K562 (cell line): ENCODE results near the gene PDE6B. TPM values are rescaled to one million over a fixed set of nuclear protein-coding genes. Genes with fewer than 3 reads are reported as not detected.
A peak's percentile ranks its signal among the peaks of the same experiment; 100 is the strongest.

Source experiments
- ATAC-seq: fragments of 200-7000 bp; cut with Tn5 transposase; 3 replicates; pipeline ENCODE4 v1.9.1; 2020; ENCODE audit warnings: moderate library complexity
- BruUV-seq: library from RNA; stranded (reverse); fragments of 400-500 nt; replicated peaks from 2 replicates; lab custom pipeline; 2021; lab: Mats Ljungman, UMichigan
- CTCF ChIA-PET: fragments of 300-600 bp; formaldehyde crosslinking; extraction: SDS; loops from one replicate; lab custom pipeline; 2021; ENCODE audit warnings: low intra/inter-chr PET ratio; lab: Yijun Ruan, JAX
- POLR2A ChIA-PET: fragments of 300-600, 350-650 bp; sonication (Branson Sonifier 250); formaldehyde crosslinking; extraction: SDS; loops from one replicate; lab custom pipeline; 2021; ENCODE audit warnings: antibody characterized with exemption, inconsistent platforms; lab: Yijun Ruan, JAX
- DNase-seq, 4 experiments: peaks; one replicate each; pipeline versions ENCODE4 v3.0.0 to v3.0.0-alpha.2; 2011 to 2018; ENCODE audit warnings: low spot score in 3 of 4, mixed read lengths in 3 of 4; ENCODE audit errors: extremely low read depth in 1 of 4
- FAIRE-seq: peaks from 2 replicates; lab custom pipeline; 2011; peaks lifted over from hg19 to GRCh38; lab: Jason Lieb, UNC
- H2AFZ ChIP-seq: 2 replicates; pipeline ENCODE4 v1.6.0; 2011; ENCODE audit warnings: low read depth, low read length, control low read depth, inconsistent platforms
- H3K27ac ChIP-seq: fragments of 200-600 bp; 3 replicates; pipeline ENCODE4 v1.8.0; 2011; ENCODE audit warnings: low read depth, mild to moderate bottlenecking, control low read depth, inconsistent platforms, low read length, moderate library complexity, mixed read lengths; ENCODE audit errors: extremely low read depth
- H3K27me3 ChIP-seq, 2 experiments: fragments of 300-600 bp in 1 of 2; 2 replicates in 1 of 2; 3 replicates in 1 of 2; pipeline versions ENCODE4 v1.6.0 to v1.8.0; 2011; ENCODE audit warnings: inconsistent platforms in 2 of 2, low read length in 2 of 2, mild to moderate bottlenecking in 1 of 2, mixed read lengths in 1 of 2, moderate library complexity in 1 of 2; ENCODE audit not compliant: control insufficient read depth in 2 of 2, insufficient read depth in 2 of 2
- H3K36me3 ChIP-seq: fragments of 300-600 bp; 3 replicates; pipeline ENCODE4 v1.8.0; 2011; ENCODE audit warnings: mild to moderate bottlenecking, low read length, inconsistent platforms; ENCODE audit not compliant: control insufficient read depth, insufficient read depth
- H3K4me1 ChIP-seq, 2 experiments: fragments of 200-600 bp in 1 of 2; replicated peaks in 1 of 2; 2 replicates in 1 of 2; 3 replicates in 1 of 2; pipeline versions ENCODE4 v1.5.1 to v1.8.0; 2011; ENCODE audit warnings: inconsistent platforms in 2 of 2, low read length in 2 of 2, mild to moderate bottlenecking in 1 of 2, mixed read lengths in 1 of 2, moderate library complexity in 1 of 2; ENCODE audit not compliant: control insufficient read depth in 2 of 2, insufficient read depth in 2 of 2
- H3K4me2 ChIP-seq: 2 replicates; pipeline ENCODE4 v1.6.1; 2011; ENCODE audit warnings: low read length, control low read depth, inconsistent platforms, mixed read lengths; ENCODE audit not compliant: insufficient read depth
- H3K4me3 ChIP-seq: fragments of 200-600 bp; sonication (generic), shearing (Covaris generic); 2 replicates; pipeline ENCODE4 v1.5.1; 2016; ENCODE audit warnings: control low read depth, inconsistent platforms
- H3K79me2 ChIP-seq: fragments of 200-600 bp; 3 replicates; pipeline ENCODE4 v1.8.0; 2011; ENCODE audit warnings: low read length, inconsistent platforms; ENCODE audit not compliant: control insufficient read depth, insufficient read depth
- H3K9ac ChIP-seq, 2 experiments: 2 replicates each; pipeline versions ENCODE4 v1.6.0 to v1.6.1; 2011; ENCODE audit warnings: low read depth in 2 of 2, low read length in 2 of 2, control low read depth in 1 of 2, inconsistent platforms in 1 of 2, mild to moderate bottlenecking in 1 of 2, mixed read lengths in 1 of 2; ENCODE audit not compliant: insufficient read depth in 1 of 2
- H3K9me1 ChIP-seq: one replicate; pipeline ENCODE4 v1.6.0; 2011; ENCODE audit warnings: inconsistent platforms, mild to moderate bottlenecking, low read length, moderate library complexity; ENCODE audit not compliant: control insufficient read depth, insufficient read depth
- H3K9me3 ChIP-seq: replicated peaks from 2 replicates; pipeline ENCODE4 v1.5.1; 2011; ENCODE audit warnings: low read depth, low read length, inconsistent platforms; ENCODE audit not compliant: control insufficient read depth, insufficient read depth
- H4K20me1 ChIP-seq: replicated peaks from 2 replicates; pipeline ENCODE4 v1.6.1; 2011; ENCODE audit warnings: low read length, inconsistent platforms, mixed read lengths; ENCODE audit not compliant: control insufficient read depth, insufficient read depth
- POLR2G ChIP-seq: fragments of 200-400 bp; formaldehyde crosslinking; IDR thresholded peaks from 2 replicates; pipeline ENCODE4 v1.6.1; 2017; ENCODE audit warnings: low read depth, mild to moderate bottlenecking, antibody characterized with exemption, low read length, moderate library complexity
- RAD51 ChIP-seq: fragments of 450-650 bp; IDR thresholded peaks from 2 replicates; pipeline ENCODE4 v1.7.1; 2016; ENCODE audit warnings: low read depth, mild to moderate bottlenecking, borderline replicate concordance
- ZNF583 ChIP-seq: fragments of 250-450 bp; sonication (Bioruptor Pico); IDR thresholded peaks from 2 replicates; pipeline ENCODE4 v1.4.0; 2020
- WGBS: fragments of 100-300 bp; shearing (Covaris generic); methylation state at CpG from one replicate; pipeline ENCODE4 v1.1.6; 2016; ENCODE audit warnings: low coverage, mixed read lengths; ENCODE audit not compliant: insufficient coverage; ENCODE audit errors: missing lambda C conversion rate; 5-methylcytosine and 5-hydroxymethylcytosine counted together
- in situ Hi-C: fragments of 300-500 bp; cut with MboI; formaldehyde crosslinking; loops from 4 replicates; pipeline ENCODE4 v1.15.0; 2018; ENCODE audit warnings: inconsistent platforms, mixed read lengths
- intact Hi-C: fragments of 100-400 bp; cut with micrococcal nuclease; formaldehyde crosslinking; loops from 2 replicates; pipeline ENCODE4 v1.14.2; 2022
- polyA plus RNA-seq, 8 experiments: library from polyadenylated mRNA; depleted of rRNA in 4 of 8; stranded (reverse) in 5 of 8; unstranded in 3 of 8; fragments of >200 nt; fragmentation: Nextera tagmentation in 2 of 8; fragmentation: Illumina TruSeq in 1 of 8; extraction: Ambion mirVana in 2 of 8; extraction: Trizol in 1 of 8; gene quantifications; 2 replicates each; pipeline versions ENCODE4 v1.2.1 to v1.2.3, GENCODE V29; 2011 to 2014; ENCODE audit warnings: inconsistent platforms in 1 of 8, missing spikeins in 1 of 8
- total RNA-seq, 7 experiments: library from RNA; depleted of rRNA in 6 of 7; stranded (reverse); fragments of >200 nt in 6 of 7; fragmentation: Illumina TruSeq in 2 of 7; extraction: Trizol in 2 of 7; gene quantifications; 2 replicates each; pipeline versions ENCODE4 v1.2.1 to v1.2.3, GENCODE V29; 2011 to 2021; ENCODE audit warnings: low replicate concordance in 1 of 7

Gene PDE6B
- total and polyA plus RNA-seq, 9 of the 15 experiments (the other 6 are each of a cell fraction or from before 2014, with no cell fraction given): 0.04 TPM; not detected in 8

GRCh38 chr4:679629-680028 lies 54.3 kb downstream of the PDE6B start:
- POLR2A ChIA-PET: interaction anchor here (0.6 kb wide), 1 partner anchor 191 kb away, joined by 3 read pairs; no protein-coding TSS in a partner anchor
- Histone ChIP-seq H2AFZ (no peak overlapping the region), H3K36me3 (no peaks in the 10 kb centered on the region), H3K4me2 (no peak overlapping the region), H3K27me3 (no peaks in the 10 kb centered on the region), H3K9me3 (no peaks in the 10 kb centered on the region), H3K4me1 (peaks cover 16 to 98% of the 10 kb centered on the region in 2 experiments; a peak in 4 of 5 replicates), H3K9ac (peak overlapping the region in 1 of 2 experiments; percentile 37; a peak in 2 of 4 replicates), H3K27ac (no peak overlapping the region), H3K4me3 (no peak overlapping the region), H4K20me1 (0 out of 2 replicates have a peak, but pooled peaks cover 4% of the 10 kb centered on the region), H3K9me1 (no peaks in the 10 kb centered on the region), H3K79me2 (peaks cover 8% of the 10 kb centered on the region)
- BruUV-seq: no TSS peak
- DNase-seq: no peak
- FAIRE-seq: no peak
- CTCF ChIA-PET: no interaction called here
- TF ChIP-seq RAD51 (no peak), ZNF583 (CRISPR knock-in tag) (no peak), POLR2G (peak; percentile 20; the same call in 1 of the 2 replicates)
- WGBS: 90% methylated on average over 8 of the region's 11 CpGs
- in situ Hi-C loops (no loop called here), intact Hi-C loops (loop anchor here (5.0 to 10.0 kb wide), 3 partner anchors 55 to 305 kb away; partner anchors contain the start of gene IDUA)
- no peak for ATAC-seq

GRCh38 chr4:680091-680490 lies 54.7 kb downstream of the PDE6B start:
- WGBS: 100% methylated on average over 2 of the region's 9 CpGs
- DNase-seq (no peak), ATAC-seq (no peak), FAIRE-seq (no peak)
- no TSS peak for BruUV-seq
- peaks cover 16 to 98% of the 10 kb centered on the region in 2 experiments; a peak in 4 of 5 replicates for H3K4me1 ChIP-seq
- H3K27ac ChIP-seq: no peak overlapping the region
- H4K20me1 ChIP-seq: 0 out of 2 replicates have a peak, but pooled peaks cover 4% of the 10 kb centered on the region
- no peak overlapping the region for H2AFZ ChIP-seq
- no peaks in the 10 kb centered on the region for H3K27me3 ChIP-seq
- intact Hi-C loops: loop anchor here (5.0 to 10.0 kb wide), 3 partner anchors 55 to 305 kb away; partner anchors contain the start of gene IDUA
- ChIA-PET CTCF (no interaction called here), POLR2A (no interaction called here)
- in situ Hi-C loops: no loop called here
- H3K4me3 ChIP-seq: no peak overlapping the region
- peak overlapping the region; percentile 50; the same call in 1 of the 2 replicates for H3K4me2 ChIP-seq
- H3K9me3 ChIP-seq: no peaks in the 10 kb centered on the region
- H3K9ac ChIP-seq: peak overlapping the region in 1 of 2 experiments; percentile 90; a peak in 2 of 4 replicates
- H3K9me1 ChIP-seq: no peaks in the 10 kb centered on the region
- peaks cover 3% of the 10 kb centered on the region; the same call in 2 of the 3 replicates for H3K79me2 ChIP-seq
- no peaks in the 10 kb centered on the region for H3K36me3 ChIP-seq
